GM18868 (cell line): ENCODE data around the gene SP1.
"Not testable (repeated sequence)": the region's sequence is repeated elsewhere in the genome, so short reads cannot be mapped to it uniquely, and the experiment has no call there.

Source experiments
- ATAC-seq: cut with Tn5 transposase; IDR thresholded peaks from one replicate; pipeline ENCODE4 v1.9.1; 2021; ENCODE audit warnings: mild to moderate bottlenecking, moderate library complexity; ENCODE audit not compliant: unreplicated experiment

The SP1 gene

GRCh38 chr12:53358836-53359419, 21.0 kb upstream of the SP1 start:
- ATAC-seq, result no peak

- ATAC-seq, result not testable (repeated sequence)
Measured at GRCh38 chr12:53361638-53362037, 18.3 kb upstream of the SP1 start.

GRCh38 chr12:53365245-53365904, 14.6 kb upstream of the SP1 start:
- ATAC-seq, result no peak

GRCh38 chr12:53373554-53374133, 6.3 kb upstream of the SP1 start:
- not testable (repeated sequence) for ATAC-seq

- not testable (repeated sequence) for ATAC-seq
Measured at GRCh38 chr12:53374277-53374676, 5.7 kb upstream of the SP1 start.

GRCh38 chr12:53376747-53377146, 3.2 kb upstream of the SP1 start:
- ATAC-seq, result no peak

- ATAC-seq, result no peak
Measured at GRCh38 chr12:53378222-53378621, 1.8 kb upstream of the SP1 start.

- ATAC-seq, result no peak
Measured at GRCh38 chr12:53378724-53379388, 1.1 kb upstream of the SP1 start.

GRCh38 chr12:53379389-53380103, 430 bp upstream of the SP1 start:
- ATAC-seq, result peak; percentile 68

GRCh38 chr12:53380794-53381730, 1.1 kb downstream of the SP1 start:
- ATAC-seq, result no peak

GRCh38 chr12:53381731-53382630, 2.0 kb downstream of the SP1 start:
- ATAC-seq, result no peak

- no peak for ATAC-seq
Measured at GRCh38 chr12:53383258-53383657, 3.3 kb downstream of the SP1 start.

- ATAC-seq, result not testable (repeated sequence)
Measured at GRCh38 chr12:53386381-53386780, 6.4 kb downstream of the SP1 start.

GRCh38 chr12:53388932-53389331, 9.0 kb downstream of the SP1 start:
- ATAC-seq, result no peak

- ATAC-seq, result no peak
Measured at GRCh38 chr12:53389702-53390101, 9.7 kb downstream of the SP1 start.

- no peak for ATAC-seq
Measured at GRCh38 chr12:53391724-53392123, 11.7 kb downstream of the SP1 start.

- no peak for ATAC-seq
Measured at GRCh38 chr12:53399896-53400295, 19.9 kb downstream of the SP1 start.

GRCh38 chr12:53402351-53402750, 22.4 kb downstream of the SP1 start:
- not testable (repeated sequence) for ATAC-seq

GRCh38 chr12:53402871-53403270, 22.9 kb downstream of the SP1 start:
- no peak for ATAC-seq
